Fibroblast of lung (primary cell): Measurements from ENCODE around the gene PHRF1. TPM values are rescaled to one million over a fixed set of nuclear protein-coding genes. Genes with fewer than 3 reads are reported as not detected.

Experiments
- DNase-seq, 2 donors: peaks; one replicate each; pipeline versions ENCODE4 v3.0.0 to v3.0.0-alpha.2; 2010; ENCODE audit warnings: low read depth in 2 of 2
- H2AFZ ChIP-seq: 2 replicates; pipeline ENCODE4 v1.5.1; 2012; ENCODE audit warnings: low read length, control low read depth, inconsistent platforms
- H3K27ac ChIP-seq: 2 replicates; pipeline ENCODE4 v1.5.1; 2011; ENCODE audit warnings: low read length, control low read depth; ENCODE audit not compliant: insufficient read depth
- H3K27me3 ChIP-seq: 2 replicates; pipeline ENCODE4 v1.5.1; 2011; ENCODE audit warnings: mild to moderate bottlenecking, low read length; ENCODE audit not compliant: control insufficient read depth, insufficient read depth
- H3K36me3 ChIP-seq: 2 replicates; pipeline ENCODE4 v1.5.1; 2011; ENCODE audit warnings: low read length; ENCODE audit not compliant: control insufficient read depth, insufficient read depth
- H3K4me1 ChIP-seq: 2 replicates; pipeline ENCODE4 v1.5.1; 2011; ENCODE audit warnings: low read length; ENCODE audit not compliant: control insufficient read depth, insufficient read depth; ENCODE audit errors: extremely low read depth
- H3K4me2 ChIP-seq: 2 replicates; pipeline ENCODE4 v1.5.1; 2011; ENCODE audit warnings: low read length, control low read depth; ENCODE audit not compliant: insufficient read depth; ENCODE audit errors: extremely low read depth
- H3K4me3 ChIP-seq, 4 experiments: fragments of 200-600 bp in 1 of 4; sonication (generic) in 1 of 4; replicated peaks in 1 of 4; 2 replicates each; pipeline ENCODE4 v1.5.1; 2011 to 2016; ENCODE audit warnings: low read length in 4 of 4, low read depth in 3 of 4, mild to moderate bottlenecking in 3 of 4, control low read depth in 2 of 4, inconsistent platforms in 1 of 4, mixed read lengths in 1 of 4; ENCODE audit not compliant: insufficient read depth in 1 of 4; ENCODE audit errors: control extremely low read depth in 1 of 4
- H3K79me2 ChIP-seq: 2 replicates; pipeline ENCODE4 v1.5.1; 2012; ENCODE audit warnings: mild to moderate bottlenecking, low read length, inconsistent platforms; ENCODE audit not compliant: control insufficient read depth, insufficient read depth
- H3K9ac ChIP-seq: 2 replicates; pipeline ENCODE4 v1.5.1; 2011; ENCODE audit warnings: mild to moderate bottlenecking, low read length, control low read depth; ENCODE audit not compliant: insufficient read depth
- H3K9me3 ChIP-seq: 2 replicates; pipeline ENCODE4 v1.5.1; 2012; ENCODE audit warnings: low read depth, low read length; ENCODE audit not compliant: control insufficient read depth, insufficient read depth
- H4K20me1 ChIP-seq: 2 replicates; pipeline ENCODE4 v1.5.1; 2011; ENCODE audit warnings: low read length; ENCODE audit not compliant: control insufficient read depth, insufficient read depth; ENCODE audit errors: extremely low read depth
- EZH2 ChIP-seq: IDR thresholded peaks from 2 replicates; pipeline ENCODE4 v1.5.1; 2012; ENCODE audit warnings: low read length, control low read depth, mild to moderate bottlenecking; ENCODE audit errors: missing control alignments
- polyA plus RNA-seq, 2 donors: library from polyadenylated mRNA; depleted of rRNA in 1 of 2; stranded (reverse) in 1 of 2; unstranded in 1 of 2; fragments of >200 nt; gene quantifications; 2 replicates each; pipeline ENCODE4 v1.2.1, GENCODE V29; 2011 to 2012; ENCODE audit warnings: missing spikeins in 1 of 2
- total RNA-seq: library from RNA; depleted of rRNA; stranded (reverse); fragments of >200 nt; gene quantifications from 2 replicates; pipeline ENCODE4 v1.2.1, GENCODE V29; 2014
- TF ChIP-seq, protein P1 (sequence below), 2 donors: IDR thresholded peaks in 1 of 2; conservative IDR thresholded peaks in 1 of 2; 1 replicate in 1 of 2; 2 replicates in 1 of 2; pipeline ENCODE4 v1.5.1; 2011 to 2012; ENCODE audit warnings: low read length in 2 of 2, control low read depth in 1 of 2, inconsistent platforms in 1 of 2, low read depth in 1 of 2, mild to moderate bottlenecking in 1 of 2

PHRF1 gene
- total and polyA plus RNA-seq, 2 donors (not counting 1 experiment from before 2014, with no cell fraction given) = 5.9 to 16.8 TPM

DNA sequence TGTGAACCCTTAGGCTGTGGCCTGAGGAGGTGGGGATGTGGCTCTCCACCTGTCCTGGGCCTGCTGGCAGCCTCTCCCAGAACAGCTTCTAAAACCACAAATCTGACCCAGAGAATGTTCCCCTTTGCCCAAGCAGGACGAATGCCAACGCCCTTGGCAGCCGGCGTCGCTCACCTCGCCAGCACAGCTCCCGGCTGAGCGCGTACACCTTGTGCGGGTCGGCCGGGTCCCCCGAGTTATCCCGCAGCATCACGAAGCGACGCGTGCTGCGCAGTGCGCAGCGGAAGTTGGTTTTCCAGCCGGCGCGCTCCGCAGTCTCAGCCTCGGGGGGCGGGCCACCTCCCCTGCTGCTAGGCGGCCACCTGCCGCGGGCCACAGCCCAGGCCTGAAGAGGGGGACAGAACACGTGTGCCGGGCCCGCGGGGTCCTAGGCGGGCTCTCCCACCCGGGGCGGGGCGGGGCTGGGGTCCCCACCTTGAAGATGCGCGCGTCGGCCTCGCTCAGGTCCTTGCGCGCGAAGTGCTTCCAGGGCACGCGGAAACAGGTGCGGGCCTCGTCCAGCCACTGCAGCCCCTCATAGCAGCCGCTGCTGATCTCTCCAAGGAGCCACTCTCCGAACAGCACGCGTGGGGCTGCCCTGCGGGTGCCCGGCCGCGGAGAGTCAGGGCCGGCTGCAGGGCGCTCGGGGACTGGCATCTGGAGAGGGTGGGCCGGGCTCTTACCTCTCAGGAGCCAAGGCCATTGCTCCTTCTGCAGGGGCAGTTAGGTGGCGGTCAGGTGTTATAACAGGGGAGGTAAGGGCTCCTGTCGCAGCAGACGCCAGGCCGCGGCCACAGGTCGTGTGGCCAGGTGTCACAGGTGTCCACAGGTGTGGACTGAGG is 38.6 kb downstream of the PHRF1 start:
- Histone ChIP-seq H3K27ac (peak overlapping the region; percentile 73), H3K4me3 (peak overlapping the region; percentile 42 to 79 (median 68)), H3K36me3 (peaks cover 30% of the 10 kb centered on the region), H3K79me2 (no peaks in the 10 kb centered on the region), H3K9me3 (no peaks in the 10 kb centered on the region), H3K4me1 (no peaks in the 10 kb centered on the region), H4K20me1 (no peaks in the 10 kb centered on the region), H2AFZ (no peak overlapping the region), H3K4me2 (peak overlapping the region; percentile 99), H3K27me3 (no peaks in the 10 kb centered on the region), H3K9ac (peak overlapping the region; percentile 84)
- TF ChIP-seq EZH2 = no peak
- TF ChIP-seq, protein P1, sequence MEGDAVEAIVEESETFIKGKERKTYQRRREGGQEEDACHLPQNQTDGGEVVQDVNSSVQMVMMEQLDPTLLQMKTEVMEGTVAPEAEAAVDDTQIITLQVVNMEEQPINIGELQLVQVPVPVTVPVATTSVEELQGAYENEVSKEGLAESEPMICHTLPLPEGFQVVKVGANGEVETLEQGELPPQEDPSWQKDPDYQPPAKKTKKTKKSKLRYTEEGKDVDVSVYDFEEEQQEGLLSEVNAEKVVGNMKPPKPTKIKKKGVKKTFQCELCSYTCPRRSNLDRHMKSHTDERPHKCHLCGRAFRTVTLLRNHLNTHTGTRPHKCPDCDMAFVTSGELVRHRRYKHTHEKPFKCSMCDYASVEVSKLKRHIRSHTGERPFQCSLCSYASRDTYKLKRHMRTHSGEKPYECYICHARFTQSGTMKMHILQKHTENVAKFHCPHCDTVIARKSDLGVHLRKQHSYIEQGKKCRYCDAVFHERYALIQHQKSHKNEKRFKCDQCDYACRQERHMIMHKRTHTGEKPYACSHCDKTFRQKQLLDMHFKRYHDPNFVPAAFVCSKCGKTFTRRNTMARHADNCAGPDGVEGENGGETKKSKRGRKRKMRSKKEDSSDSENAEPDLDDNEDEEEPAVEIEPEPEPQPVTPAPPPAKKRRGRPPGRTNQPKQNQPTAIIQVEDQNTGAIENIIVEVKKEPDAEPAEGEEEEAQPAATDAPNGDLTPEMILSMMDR (conservative IDR thresholded peaks at IDR 0.05 in 1 of 2, IDR thresholded peaks at IDR 0.05 in 1 of 2; ENCODE audit: low read depth in 1 of 2, low read length in 2 of 2) = no peak
- DNase-seq = no peak

DNA sequence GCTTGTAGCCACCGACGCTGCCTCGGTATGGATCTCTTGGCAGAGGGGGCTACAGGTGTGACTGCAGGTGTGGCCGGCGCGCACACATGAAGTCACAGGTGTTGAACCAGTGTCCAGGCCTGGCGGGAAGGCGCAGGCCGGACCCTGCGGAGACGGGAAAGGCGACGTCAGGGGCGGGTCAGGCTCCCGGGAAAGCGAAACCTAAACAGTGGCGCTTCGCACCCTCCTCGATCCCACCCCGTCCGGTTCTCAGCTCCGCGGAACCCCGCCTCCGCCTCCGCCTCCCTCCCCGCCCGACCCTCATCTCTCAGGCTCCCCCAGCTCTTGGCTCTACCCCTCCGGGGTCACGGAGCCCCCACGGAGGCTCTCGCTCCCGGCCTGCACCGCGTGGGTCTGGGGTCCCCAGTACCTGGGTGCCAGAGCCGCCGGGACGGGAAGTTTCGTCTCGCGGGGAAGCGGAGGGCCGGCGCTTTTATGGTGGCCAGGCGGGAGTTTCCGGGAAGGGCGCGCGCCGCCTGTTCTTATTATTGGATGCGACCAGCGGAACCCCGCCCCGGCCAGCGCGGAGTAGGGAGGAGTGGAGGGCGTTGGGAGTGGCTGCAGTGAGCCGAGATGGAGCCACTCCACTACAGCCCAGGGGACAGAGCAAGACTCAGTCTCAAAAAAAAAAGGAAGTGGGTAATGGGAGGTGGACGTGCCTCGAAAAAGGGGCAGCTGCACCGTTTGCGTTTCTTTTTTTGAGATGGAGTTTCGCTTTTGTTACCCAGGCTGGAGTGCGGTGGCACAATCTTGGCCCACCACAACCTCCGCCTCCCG is 39.4 kb downstream of the PHRF1 start, which contains the start of gene IRF7:
Gene IRF7 (minus strand): TSS at position 447 of the 816 bp plus-strand sequence. CDS start 586 bp downstream, outside the sequence.
- Histone ChIP-seq H3K27me3 (no peaks in the 10 kb centered on the region), H4K20me1 (no peaks in the 10 kb centered on the region), H3K27ac (peak within 1 kb of the TSS; percentile 73), H3K79me2 (no peaks in the 10 kb centered on the region), H3K36me3 (peaks cover 24% of the 10 kb centered on the region), H3K4me3 (peak within 1 kb of the TSS; percentile 42 to 79 (median 68)), H3K9ac (peak within 1 kb of the TSS; percentile 84), H3K4me2 (peak within 1 kb of the TSS; percentile 99), H3K4me1 (no peaks in the 10 kb centered on the region), H2AFZ (no peak within 1 kb of the TSS), H3K9me3 (no peaks in the 10 kb centered on the region)
- DNase-seq = peak; percentile 88 to 89
- no peak for TF ChIP-seq EZH2

DNA sequence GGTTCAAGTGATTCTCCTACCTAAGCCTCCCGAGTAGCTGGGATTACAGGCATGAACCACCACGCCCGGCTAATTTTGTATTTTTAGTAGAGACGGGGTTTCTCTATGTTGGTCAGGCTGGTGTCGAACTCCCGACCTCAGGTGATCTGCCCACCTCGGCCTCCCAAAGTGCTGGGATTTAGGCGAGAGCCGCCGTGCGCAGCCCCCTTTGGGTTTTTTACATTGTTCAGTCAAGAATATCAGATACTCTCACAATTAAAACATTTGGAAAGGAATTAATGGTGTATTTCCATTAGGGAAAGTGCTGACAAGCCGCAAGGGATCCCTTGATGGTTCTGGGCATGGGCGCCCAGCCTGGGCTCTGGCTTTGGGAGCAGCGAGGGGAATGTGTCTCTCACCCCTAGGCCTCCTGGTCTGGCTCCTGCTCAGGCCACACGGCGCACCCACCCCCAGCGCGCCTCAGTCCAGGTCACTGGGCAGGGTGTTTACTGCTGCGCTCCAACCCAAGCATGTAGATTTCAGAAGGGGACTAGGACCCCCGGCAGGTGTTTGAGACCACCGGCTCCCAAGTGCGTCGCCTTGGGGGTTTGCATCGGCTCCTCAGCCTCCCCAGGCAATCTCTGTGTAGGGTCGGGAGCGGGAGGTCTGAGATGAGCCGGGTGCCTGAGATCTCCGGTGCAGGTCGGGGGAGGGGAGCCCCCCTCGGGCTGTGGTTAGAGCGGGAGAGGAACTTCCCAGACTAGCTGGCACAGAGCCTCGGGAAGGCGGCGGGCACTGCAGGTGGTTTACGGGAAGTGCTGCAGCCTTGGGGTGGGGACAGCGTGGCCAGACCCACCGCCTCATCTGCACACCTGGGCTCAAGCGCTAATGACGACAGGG is 40.3 kb downstream of the PHRF1 start:
- DNase-seq = no peak
- no peaks in the 10 kb centered on the region for H3K4me1 ChIP-seq
- H3K9me3 ChIP-seq = no peaks in the 10 kb centered on the region
- no peak overlapping the region for H3K4me3 ChIP-seq
- peak overlapping the region; percentile 73 for H3K27ac ChIP-seq
- H4K20me1 ChIP-seq = no peaks in the 10 kb centered on the region
- H3K9ac ChIP-seq = no peak overlapping the region
- H3K36me3 ChIP-seq = peaks cover 18% of the 10 kb centered on the region
- H2AFZ ChIP-seq = no peak overlapping the region
- TF ChIP-seq, protein P1 (conservative IDR thresholded peaks at IDR 0.05 in 1 of 2, IDR thresholded peaks at IDR 0.05 in 1 of 2; ENCODE audit: low read depth in 1 of 2, low read length in 2 of 2) = no peak
- no peak for TF ChIP-seq EZH2
- peak overlapping the region; percentile 71 for H3K4me2 ChIP-seq
- H3K79me2 ChIP-seq = no peaks in the 10 kb centered on the region
- H3K27me3 ChIP-seq = no peaks in the 10 kb centered on the region
